A172 (cell line): ENCODE measurements around the gene PHACTR1. TPM values are rescaled to one million over a fixed set of nuclear protein-coding genes. Genes with fewer than 3 reads are reported as not detected.
"Not testable (repeated sequence)": the region's sequence is repeated elsewhere in the genome, so short reads cannot be mapped to it uniquely, and the experiment has no call there.

Experiments used
- DNase-seq: peaks from one replicate; pipeline ENCODE4 v3.0.0-alpha.2; 2015; ENCODE audit warnings: low spot score
- total RNA-seq: library from RNA; depleted of rRNA; stranded (reverse); fragments of >200 nt; shearing (Covaris generic); gene quantifications from 2 replicates; pipeline ENCODE4 v1.2.3, GENCODE V29; 2014

Gene PHACTR1
- total RNA-seq, 1 experiment from 2014 or later: 0.55 TPM

DNA sequence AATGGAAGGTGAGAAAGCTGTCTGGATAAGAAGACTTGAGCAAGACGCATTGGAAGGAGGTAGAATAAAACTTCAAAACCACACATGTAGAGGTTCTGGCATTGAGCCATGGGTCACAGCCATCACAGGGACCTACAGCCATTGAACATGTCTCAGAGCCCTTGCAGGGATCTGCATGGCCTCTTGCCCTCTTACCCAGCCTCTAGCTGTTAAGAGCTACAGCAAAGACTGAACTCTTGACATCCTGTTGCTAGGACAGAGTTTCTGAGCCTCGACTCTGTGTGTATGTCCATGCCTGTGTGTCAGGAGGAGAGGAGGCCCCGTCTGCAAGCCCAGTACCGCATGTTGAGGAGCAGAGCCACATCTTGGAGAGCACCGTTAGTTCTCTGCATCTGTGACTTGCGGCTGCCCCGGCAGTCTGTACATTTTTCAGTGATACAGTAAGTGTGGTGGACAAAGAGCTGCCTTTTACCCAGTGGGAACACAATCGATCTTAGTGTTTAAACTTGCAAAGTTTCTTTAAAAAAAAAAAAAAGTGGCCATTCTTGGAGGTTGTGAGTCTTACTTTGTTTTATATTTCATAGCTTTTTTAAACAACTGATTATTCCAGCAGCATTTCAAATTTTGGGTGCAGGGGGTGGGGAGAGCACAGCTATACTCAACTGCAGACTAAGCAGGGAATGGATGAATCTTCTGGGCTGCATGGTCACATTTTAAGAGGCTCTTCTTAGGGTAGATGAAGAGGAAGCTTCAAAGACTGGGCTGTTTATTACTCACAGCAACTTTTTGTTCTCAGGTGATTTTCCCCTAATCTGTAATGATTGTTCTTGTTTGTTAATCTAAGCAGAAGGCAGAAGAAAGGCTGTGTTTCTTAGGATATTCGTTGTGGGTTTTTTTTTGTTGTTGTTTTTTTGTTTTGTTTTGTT, 523.2 kb downstream of the PHACTR1 start:
- no peak for DNase-seq

DNA sequence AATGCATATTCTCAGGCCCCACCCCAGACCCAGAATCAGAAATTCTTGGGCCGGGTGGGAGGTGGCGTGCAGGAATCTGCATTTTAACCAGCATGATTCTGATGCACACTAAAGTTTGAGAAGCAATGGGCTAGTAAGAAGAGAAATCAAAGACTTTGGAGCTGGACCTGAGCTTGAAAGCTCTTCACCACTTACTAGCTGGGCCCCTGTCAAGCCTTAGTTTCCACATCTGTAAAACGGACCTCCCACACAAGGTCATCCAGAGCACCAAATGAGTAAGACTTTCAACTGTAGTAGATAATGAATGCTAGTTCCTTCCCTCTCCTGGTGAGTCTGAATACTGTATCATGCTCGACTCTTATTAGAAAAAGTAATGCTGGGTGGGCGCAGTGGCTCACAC, 524.8 kb downstream of the PHACTR1 start:
- no peak for DNase-seq

DNA sequence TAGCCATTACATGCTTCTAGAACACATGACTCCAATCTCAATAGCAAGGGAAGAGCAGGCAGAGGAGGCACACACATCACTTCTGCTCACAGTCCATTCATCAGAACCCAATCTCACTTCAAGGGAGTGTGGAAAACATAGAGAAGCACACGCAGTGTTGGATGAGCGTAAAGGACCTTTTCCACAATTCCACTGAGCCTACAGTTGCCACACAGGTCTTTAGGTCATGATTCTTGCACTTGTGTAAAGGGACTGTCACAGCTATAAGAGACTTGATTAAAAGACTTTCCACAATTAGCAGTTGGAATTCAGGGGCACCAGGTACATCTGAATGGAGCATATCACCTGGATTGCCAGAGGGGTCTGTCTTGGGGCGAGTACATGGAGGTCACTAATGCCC, 525.6 kb downstream of the PHACTR1 start:
- DNase-seq: no peak

DNA sequence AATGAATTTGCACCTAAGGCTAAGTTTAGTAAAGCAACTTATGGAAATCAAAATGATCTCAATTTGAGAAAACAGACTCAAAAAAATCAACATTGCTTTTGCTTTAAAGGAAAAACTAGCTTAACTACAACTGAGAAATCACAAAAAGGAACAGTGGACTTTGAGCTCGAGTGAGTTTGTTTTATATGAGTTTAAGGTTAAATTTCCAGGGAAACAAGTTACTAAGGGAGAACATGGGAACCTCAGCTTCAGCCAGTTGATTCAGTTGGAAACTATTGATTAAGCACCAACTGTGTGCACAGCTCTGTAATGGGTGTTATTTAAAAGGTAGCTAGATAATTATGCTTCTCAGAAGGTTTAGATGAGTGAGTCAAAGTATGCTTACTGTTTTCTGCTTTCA, 526.0 kb downstream of the PHACTR1 start:
- no peak for DNase-seq

DNA sequence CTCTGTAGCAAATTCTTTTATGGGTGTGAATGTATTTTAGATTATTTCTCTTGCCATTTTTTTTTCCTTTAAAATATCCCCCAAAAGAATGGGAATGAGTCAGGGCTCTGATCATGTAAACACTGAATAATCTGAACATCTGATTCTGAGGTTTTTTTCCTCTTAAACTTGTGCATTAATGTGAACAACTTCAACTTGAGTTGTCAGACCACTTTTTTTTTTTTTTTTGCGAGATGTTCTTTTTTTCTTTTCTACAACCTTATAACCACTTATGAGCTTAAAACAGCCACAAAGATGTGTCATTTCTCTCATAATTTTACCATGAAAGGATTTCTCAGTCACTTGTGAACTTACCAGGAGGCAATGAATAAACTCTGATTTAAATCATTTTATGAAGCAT, 526.5 kb downstream of the PHACTR1 start:
- no peak for DNase-seq

DNA sequence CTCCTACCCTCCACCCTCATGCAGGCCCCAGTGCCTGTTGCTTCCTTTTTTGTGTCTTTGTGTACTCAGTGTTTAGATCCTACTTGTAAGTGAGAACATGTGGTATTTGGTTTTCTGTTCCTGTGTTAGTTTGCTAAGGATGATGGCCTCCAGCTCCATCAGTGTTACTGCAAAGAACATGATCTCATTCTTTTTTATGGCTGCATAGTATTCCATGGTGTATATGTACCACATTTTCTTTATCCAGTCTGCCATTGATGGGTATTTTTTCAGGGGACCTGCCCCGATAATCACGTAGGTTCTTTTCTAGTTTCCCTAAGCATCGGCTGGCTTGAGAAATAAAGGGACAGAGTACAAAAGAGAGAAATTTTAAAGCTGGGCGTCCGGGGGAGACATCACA, 527.2 kb downstream of the PHACTR1 start:
- not testable (repeated sequence) for DNase-seq

DNA sequence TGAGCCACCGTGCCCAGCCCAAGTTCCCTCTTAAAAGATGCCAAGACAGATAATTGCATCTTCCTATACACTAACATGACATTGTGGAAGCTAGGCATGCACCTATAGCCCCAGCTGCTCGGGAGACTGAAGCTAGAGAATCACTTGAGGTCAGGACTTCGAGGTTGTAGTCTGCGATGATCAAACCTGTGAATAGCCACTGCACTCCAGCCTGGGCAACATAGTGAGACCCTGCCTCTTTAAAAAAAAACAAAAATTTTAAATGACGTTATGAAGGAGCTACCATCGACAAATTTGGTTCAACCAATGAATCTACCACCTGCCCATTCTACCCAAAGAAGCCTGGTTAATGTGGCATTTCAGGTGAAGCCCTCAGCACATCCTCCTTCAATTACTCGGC, 531.1 kb downstream of the PHACTR1 start:
- no peak for DNase-seq

DNA sequence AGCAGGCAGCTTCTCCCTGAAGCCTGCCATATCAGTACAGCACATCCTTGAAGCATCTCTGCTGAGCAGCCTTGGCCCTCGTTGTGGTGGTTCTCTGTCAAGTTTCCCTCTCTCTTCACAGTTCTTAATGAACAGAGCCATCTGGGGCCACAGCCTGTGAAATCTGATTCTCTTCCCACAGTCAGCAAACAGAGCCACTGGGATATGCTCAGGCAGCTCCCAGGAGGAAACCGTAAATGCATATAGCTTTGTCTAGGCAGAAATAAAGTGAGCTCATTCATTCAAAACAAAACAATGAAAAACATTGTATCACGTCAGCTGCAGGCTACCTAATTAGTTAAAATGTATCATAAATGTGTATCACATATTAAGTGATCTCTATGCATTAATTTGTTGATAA, 531.5 kb downstream of the PHACTR1 start:
- DNase-seq: no peak

- no peak for DNase-seq
These were observed 532.0 kb downstream of the PHACTR1 start for GRCh38 chr6:13248584-13248985.

DNA sequence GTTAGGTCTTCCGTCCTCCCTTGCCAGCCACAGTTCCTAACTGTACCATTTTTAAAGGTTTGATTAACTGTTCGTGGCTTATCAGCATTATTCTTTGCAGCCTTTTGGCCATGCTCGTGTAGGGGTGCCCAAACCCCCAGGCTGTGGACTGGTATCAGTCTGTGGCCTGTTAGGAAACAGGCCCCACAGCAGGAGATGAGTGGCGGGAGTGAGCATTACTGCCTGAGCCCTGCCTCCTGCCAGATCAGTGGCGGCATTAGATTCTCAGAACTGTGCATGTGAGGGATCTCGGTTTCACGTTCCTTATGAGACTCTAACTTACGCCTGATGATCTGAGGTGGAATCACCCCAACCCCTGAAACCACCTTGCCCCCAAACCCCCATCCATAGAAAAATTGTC, 532.4 kb downstream of the PHACTR1 start:
- DNase-seq: no peak

- no peak for DNase-seq
These were observed 533.2 kb downstream of the PHACTR1 start for GRCh38 chr6:13249817-13250216.

DNA sequence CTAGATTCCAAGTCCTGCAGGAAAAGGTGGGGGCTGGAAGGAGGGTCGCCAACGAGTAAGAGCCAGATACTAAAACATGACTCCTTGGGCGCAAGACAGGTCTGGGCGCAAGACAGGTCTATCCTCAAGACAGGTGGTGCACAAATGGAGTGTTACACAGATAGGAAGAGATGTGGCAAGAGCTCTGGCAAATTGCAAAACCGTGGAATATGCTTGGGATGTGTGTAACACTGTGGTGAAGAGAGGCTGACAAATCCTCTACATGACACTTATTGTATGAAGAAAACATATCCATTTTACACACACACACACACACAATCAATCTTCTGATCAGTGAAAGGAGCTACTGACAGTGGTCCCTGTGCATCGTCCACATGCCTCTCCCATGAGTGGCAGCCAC, 534.1 kb downstream of the PHACTR1 start:
- no peak for DNase-seq

- no peak for DNase-seq
These were observed 534.7 kb downstream of the PHACTR1 start for GRCh38 chr6:13251242-13251641.

DNA sequence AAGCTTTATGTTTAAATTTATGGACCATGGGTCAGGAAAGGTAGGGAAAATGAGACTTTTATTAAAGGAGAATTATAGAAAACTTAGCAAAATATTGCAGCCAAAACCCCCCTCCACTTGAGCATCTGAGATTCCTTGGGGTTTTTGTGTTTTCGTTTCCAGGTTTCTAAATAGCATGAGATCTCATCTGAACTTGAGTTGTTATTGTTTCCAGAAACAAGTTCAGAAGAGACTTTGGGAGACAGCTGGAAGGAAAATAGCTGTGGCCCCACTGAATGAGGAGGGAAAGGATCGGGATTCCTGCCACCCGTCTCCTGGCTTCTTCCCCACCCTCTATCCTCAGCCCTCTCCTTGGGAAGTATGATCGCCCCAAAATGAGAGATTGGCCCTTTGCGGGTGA, 536.2 kb downstream of the PHACTR1 start:
- no peak for DNase-seq

DNA sequence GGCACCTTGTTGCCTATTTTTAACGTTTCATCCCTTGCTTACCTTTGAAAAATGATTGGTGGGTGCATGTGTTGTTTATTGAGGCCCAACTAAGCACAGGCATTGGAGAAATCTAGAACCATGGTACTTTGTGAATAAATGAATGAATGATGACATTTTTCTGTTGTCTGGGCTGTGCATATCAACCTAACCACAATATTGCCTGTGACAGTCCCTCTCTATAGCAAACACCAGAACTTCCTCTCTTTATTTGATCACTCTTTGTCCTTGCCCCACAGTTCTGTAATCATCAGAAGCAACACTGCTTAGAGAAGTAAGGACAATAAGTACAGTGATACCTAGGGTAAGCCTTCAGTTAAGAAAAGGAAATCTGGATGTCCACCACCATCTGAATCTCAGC, 536.7 kb downstream of the PHACTR1 start:
- no peak for DNase-seq

- no peak for DNase-seq
These were observed 539.9 kb downstream of the PHACTR1 start for GRCh38 chr6:13256266-13257001.

DNA sequence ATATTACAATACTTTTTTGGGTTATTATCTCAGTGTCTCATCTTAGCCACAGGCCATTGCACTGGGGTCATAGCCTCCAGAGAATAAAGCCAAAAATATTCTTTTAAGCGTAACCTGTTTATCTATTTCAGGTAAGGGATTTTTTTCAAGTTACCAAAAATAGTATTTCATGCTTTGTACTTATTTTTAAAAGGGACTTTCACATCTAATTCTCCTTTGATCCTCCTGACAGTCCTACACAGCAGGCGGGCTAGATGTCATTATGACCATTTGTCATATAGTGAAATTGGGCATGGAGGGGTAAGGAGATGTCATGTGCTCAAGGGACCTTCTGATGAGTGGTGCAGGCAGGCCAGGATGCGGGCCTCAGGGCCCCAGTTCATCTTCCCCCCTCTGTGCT, 542.8 kb downstream of the PHACTR1 start:
- no peak for DNase-seq

DNA sequence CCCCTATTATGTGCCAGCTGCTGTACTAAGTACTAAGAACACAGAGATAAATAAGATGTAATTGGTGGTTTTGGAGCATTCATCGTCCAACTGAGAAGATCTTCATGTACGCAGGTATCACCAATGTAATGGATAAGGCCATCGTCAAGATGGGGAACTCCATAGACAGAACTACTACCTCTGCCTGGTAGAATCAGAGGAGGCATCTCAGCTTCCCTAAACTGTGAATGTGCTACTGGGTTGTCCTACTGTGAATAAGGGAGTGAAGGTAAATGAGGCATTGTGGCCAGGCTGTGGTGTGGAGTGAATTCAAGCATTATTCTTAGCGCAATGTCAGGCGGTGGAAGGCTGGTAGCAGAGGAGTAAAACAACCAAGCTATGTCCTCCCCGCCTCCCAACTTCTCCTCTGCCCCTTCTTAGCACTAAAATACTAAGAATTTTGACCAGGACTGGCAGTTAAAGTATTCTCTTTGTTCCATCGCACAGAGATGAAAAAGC, 543.6 kb downstream of the PHACTR1 start:
- no peak for DNase-seq

- DNase-seq: no peak
These were observed 544.3 kb downstream of the PHACTR1 start for GRCh38 chr6:13260831-13261230.

- DNase-seq: no peak
These were observed 545.0 kb downstream of the PHACTR1 start for GRCh38 chr6:13261464-13261994.

DNA sequence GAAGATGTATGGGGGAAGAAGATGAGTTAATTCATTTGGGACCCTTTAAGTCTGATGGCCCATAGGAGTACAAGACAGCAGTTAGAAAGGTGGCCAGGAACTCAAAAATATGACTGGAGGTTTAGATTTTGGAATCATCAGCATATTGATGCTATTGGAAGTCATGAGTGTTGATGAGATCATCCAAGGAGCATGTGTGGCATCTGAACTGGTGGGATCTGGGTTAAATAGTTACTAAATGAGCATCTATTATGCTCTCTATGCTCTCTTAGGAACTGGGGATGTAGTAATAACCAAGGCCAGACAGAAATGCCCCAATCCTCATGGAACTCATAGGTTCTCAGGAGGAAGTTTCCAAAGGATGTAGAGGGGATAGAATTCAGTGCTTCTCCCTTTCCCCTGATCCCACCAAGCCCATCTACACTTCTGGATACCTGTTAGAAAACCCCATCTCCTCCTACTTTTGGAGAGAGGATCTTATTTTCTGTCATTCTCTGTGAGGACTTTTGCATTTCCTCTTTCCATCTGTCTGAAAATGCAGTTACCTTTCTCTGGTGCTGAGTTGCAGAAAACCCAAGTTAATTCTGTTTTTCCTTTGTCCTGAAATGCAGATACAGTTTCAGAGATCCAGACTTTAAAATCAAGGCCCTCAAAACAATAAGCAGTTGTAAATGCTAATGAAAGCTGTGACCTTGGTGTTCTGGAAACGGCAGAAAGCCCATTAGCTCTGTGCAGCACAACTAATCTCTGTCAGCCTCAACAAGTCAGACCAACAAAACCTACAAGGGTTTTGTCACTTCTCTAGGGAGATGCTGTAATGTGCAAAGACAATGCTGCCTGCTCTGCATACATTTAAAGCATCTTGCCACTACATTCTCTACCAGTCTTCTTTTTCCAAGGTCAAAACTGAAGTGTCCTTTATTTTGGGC, 546.0 kb downstream of the PHACTR1 start:
- DNase-seq: no peak

DNA sequence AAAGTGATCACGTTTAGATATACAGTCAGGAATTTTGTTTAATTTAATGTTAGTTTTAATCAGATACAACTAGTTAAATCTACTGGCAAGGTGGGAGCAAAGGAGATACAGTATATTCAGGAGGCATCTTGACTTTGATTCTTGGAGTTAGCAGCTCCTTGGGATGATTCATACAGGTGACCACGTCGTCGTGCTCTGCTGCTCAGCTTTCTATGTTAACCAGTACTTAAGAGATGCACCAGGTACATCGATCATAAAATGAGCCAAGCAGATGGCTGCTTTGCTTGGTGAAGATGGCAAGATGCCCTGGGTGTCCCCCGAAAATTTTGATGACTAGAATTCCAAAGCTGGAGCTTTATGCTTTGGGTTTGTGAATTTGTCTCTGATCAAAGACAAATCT, 547.1 kb downstream of the PHACTR1 start:
- no peak for DNase-seq
